DMS79 (cell line): Measurements from ENCODE around the gene IL26.
"Not testable (repeated sequence)": the region's sequence is repeated elsewhere in the genome, so short reads cannot be mapped to it uniquely, and the experiment has no call there.

Experiments
- DNase-seq: peaks from one replicate; lab custom pipeline; 2025; lab: John Stamatoyannopoulos, UW

Gene IL26

GRCh38 chr12:68199127-68199526 is 26.5 kb downstream of the IL26 start:
- DNase-seq, result no peak

- DNase-seq, result no peak
Measured at GRCh38 chr12:68198507-68199086, 27.0 kb downstream of the IL26 start.

DNA sequence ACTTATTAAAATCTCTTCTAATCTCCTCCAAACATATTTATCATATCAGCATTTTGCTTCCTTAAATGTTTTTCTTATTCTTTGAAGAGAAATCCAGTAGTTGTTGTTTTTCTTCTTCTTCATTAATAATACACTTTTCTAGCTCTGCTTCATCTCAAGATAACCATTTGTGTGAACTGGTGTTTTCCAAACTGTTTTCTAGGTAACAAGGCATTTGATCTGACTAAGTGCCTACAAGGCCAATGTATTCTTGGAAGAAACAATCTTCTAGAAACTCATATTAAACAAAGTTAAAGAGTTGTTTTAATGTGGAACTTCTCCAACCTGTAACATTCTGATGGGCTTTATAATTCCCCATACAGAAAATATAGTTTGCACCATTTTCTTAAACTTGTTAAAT is 35.3 kb downstream of the IL26 start:
- no peak for DNase-seq

- no peak for DNase-seq
Measured at GRCh38 chr12:68189821-68190242, 35.8 kb downstream of the IL26 start.

- DNase-seq, result no peak
Measured at GRCh38 chr12:68185598-68185997, 40.0 kb downstream of the IL26 start.

- no peak for DNase-seq
Measured at GRCh38 chr12:68180792-68181744, 44.5 kb downstream of the IL26 start.

GRCh38 chr12:68178774-68179439 is 46.7 kb downstream of the IL26 start:
- no peak for DNase-seq

DNA sequence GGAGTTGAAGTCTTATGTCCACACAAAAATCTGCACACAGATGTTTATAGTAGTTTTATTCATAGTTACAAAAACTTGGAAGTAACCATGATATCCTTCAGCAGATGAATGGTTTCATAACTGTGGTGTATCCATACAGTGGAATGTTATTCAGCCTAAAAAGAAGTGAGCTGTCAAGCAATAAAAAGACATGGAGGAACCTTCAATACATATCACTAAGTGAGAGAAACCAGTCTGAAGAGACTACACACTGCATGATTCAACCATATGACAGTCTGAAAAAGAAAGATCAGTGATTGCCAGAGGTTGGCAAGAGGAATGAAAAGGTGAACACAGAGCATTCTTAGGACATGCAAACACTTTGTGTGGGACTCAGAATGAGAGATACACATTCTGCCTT is 47.4 kb downstream of the IL26 start:
- no peak for DNase-seq

DNA sequence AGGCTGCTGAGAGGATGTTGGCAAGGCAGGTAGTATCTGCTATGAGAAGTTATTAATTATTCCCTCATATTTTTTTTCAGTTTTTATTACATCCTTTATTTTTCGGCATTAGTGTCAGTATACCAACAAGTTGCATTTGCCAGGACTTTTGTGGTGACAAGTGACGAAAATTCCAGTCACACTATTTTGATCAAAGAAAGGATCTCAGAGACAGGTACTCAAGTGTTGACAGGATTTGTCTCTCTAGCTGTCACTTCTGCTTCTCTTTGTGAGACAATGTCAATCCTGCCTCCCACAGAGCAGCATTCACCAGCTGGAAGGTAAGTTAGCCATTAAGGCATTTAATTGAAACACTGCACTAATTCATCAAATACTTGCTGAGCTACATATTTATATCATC is 48.0 kb downstream of the IL26 start:
- no peak for DNase-seq

- no peak for DNase-seq
Measured at GRCh38 chr12:68176257-68176656, 49.4 kb downstream of the IL26 start.

DNA sequence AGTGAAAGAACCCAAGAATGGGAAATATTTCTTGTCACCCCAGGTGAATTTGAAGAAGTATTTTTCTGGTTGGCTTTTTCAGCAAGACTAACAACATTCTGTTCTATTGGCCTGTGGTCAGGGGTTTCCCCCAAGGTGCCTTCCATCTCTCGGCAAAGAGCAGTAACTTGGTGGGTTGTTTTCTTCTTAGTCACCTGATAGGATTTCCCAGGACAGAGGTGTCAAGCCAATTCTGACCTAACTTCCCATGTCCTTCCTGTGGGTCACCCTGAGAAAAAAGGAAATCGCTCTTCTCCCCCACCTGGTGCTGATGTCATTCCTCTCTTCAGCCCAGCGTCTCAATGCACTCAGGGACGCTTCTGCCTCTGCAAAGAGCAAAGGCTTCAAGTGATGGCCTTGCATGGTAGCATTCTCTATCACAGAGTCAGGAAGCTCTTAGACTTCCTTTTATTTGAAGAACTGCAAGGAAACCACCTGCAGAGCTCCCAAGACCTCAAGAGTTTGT is 50.0 kb downstream of the IL26 start:
- peak; percentile 69 for DNase-seq

GRCh38 chr12:68174761-68175160 is 50.8 kb downstream of the IL26 start:
- DNase-seq, result not testable (repeated sequence)

DNA sequence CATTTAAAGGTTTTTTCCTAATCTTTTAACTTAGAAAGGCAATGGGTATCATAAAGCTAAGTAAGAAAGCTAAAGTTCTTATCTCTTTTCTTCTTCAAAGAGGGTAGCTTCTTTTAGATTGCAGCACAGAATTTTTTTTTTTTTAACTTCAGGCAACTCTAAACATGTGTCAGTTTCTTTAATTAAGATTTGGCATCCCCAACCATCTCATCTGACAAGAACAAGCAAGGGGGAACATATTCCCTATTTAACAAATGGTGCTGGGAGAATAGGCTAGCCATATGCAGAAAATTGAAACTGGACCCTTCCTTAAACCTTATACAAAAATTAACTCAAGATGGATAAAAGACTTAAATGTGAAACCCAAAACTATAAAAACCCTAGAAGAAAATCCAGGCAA is 51.8 kb downstream of the IL26 start:
- DNase-seq, result no peak

GRCh38 chr12:68170726-68171125 is 54.9 kb downstream of the IL26 start:
- DNase-seq, result no peak

GRCh38 chr12:68169213-68169889 is 56.3 kb downstream of the IL26 start:
- no peak for DNase-seq

- no peak for DNase-seq
Measured at GRCh38 chr12:68166317-68166831, 59.2 kb downstream of the IL26 start.

DNA sequence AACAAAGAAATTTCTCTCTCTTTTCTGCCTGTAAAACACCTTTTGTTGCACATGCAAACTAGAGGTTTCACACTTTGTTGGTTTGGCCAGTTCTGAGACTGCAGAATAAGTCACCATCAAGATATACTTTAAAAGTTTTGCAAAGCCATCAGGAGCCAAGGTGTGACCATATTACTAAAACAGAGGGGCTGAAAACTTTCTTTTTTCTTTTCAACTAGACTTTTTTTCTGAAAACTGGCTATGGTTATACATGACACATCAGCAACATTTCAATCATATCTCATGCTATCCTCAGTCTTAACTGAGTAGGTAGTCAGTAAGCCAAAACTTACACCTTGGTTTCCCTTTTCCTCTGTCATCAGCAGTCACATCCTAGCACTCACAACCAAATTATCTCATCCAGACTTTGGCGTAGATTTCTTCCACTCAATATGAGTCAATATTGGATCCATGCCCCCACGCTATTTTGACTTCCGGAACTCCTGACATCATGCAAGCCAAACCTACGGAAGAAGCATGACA is 62.0 kb downstream of the IL26 start:
- no peak for DNase-seq

GRCh38 chr12:68162374-68162773 is 63.2 kb downstream of the IL26 start:
- DNase-seq, result no peak

DNA sequence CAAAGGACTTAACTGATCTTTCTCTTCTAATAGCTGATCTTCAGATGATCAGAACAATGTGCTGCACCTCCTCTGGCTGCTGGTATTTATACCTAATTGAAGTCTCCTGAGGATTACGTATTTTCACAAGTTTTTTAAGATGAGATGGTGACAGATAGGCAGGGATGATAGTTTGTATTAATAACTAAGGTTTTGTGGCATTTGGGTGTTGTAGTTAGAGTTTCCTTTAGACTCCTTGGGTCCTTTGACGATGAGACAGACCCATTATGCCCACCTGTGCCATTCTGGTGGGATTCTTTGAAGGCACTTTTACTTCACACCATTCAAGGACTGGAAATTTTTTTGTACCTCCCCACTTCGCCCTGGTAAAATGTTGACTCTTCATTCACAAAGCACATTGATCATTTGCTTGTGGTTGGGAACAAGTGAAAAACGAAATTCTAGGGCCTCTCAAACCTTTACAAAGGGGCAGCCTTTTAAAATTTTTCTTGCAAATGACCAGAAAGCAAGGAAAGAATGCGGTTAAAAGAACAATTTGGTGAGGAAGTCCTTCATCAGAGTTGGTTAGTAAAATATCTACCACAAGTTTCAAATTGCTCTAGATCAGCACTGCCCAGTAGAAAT is 65.8 kb downstream of the IL26 start, which contains the start of gene IFNG:
Gene IFNG (minus strand): TSS at position 60 of the 624 bp plus-strand sequence. CDS start 125 bp downstream, outside the sequence.
- DNase-seq, result no peak

- DNase-seq, result no peak
Measured at GRCh38 chr12:68158432-68158831, 67.2 kb downstream of the IL26 start.

DNA sequence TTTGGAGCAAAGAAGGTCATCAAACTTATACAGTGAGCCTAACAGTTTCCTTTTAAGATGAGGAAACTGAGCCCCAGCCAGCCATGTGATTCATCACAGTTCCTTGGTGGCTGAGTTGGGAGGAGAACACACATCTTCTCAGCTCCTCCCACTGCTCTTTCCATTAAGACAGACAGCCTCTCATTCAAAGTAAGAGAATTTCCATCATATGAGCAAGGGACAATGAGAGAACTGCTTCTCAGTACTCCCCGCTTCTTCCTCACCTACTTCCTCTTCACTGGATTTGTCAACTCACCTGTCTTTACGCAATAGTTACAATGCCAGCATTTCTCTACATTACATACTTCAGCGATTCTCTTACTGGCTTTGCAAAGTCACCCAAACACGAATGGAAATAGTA is 68.2 kb downstream of the IL26 start:
- DNase-seq, result no peak
